SK-N-SH (cell line): ENCODE results near the gene CCNG2. TPM values are rescaled to one million over a fixed set of nuclear protein-coding genes. Genes with fewer than 3 reads are reported as not detected.

Experiments used
- CTCF ChIA-PET: fragments of 300-600, 350-600 bp; formaldehyde crosslinking; extraction: SDS; loops from one replicate; lab custom pipeline; 2021; lab: Yijun Ruan, JAX
- POLR2A ChIA-PET: fragments of 350-600 bp; sonication (Branson Sonifier 250); formaldehyde crosslinking; extraction: SDS; loops from one replicate; lab custom pipeline; 2020; ENCODE audit warnings: antibody characterized with exemption, inconsistent platforms; lab: Yijun Ruan, JAX
- DNase-seq: peaks from one replicate; pipeline ENCODE4 v3.0.0; 2012
- H2AFZ ChIP-seq: fragments of 200-600 bp; sonication (generic); 2 replicates; pipeline ENCODE4 v1.8.1; 2016; ENCODE audit warnings: antibody characterized with exemption, mild to moderate bottlenecking, low read depth
- H3F3A ChIP-seq: fragments of 200-600 bp; sonication (generic); replicated peaks from 2 replicates; pipeline ENCODE3; 2016; ENCODE audit warnings: antibody characterized with exemption, mild to moderate bottlenecking; ENCODE audit not compliant: insufficient read depth
- H3K27ac ChIP-seq, 2 experiments: fragments of 200-500 bp in 1 of 2; fragments of 200-600 bp in 1 of 2; sonication (Bioruptor generic) in 1 of 2; sonication (generic), shearing (Covaris generic) in 1 of 2; 2 replicates each; pipeline versions ENCODE4 v1.5.1 to v1.6.1; 2014 to 2016; ENCODE audit warnings: low read depth in 2 of 2, inconsistent platforms in 1 of 2, low read length in 1 of 2, mild to moderate bottlenecking in 1 of 2, mixed read lengths in 1 of 2
- H3K27me3 ChIP-seq: fragments of 200-600 bp; sonication (generic), shearing (Covaris generic); 2 replicates; pipeline ENCODE4 v1.6.1; 2016; ENCODE audit warnings: mixed run types; ENCODE audit not compliant: insufficient read depth
- H3K36me3 ChIP-seq, 2 experiments: fragments of 200-500 bp in 1 of 2; fragments of 200-600 bp in 1 of 2; sonication (Bioruptor generic) in 1 of 2; sonication (generic) in 1 of 2; replicated peaks in 1 of 2; 2 replicates each; pipeline versions ENCODE3 to v1.5.1; 2014 to 2016; ENCODE audit warnings: low read length in 1 of 2, mild to moderate bottlenecking in 1 of 2; ENCODE audit not compliant: insufficient read depth in 2 of 2, control insufficient read depth in 1 of 2
- H3K4me1 ChIP-seq, 2 experiments: fragments of 200-500 bp in 1 of 2; fragments of 200-600 bp in 1 of 2; sonication (Bioruptor generic) in 1 of 2; sonication (generic), shearing (Covaris generic) in 1 of 2; 2 replicates each; pipeline versions ENCODE4 v1.5.1 to v1.6.1; 2014 to 2016; ENCODE audit warnings: low read depth in 1 of 2, low read length in 1 of 2, mixed run types in 1 of 2; ENCODE audit not compliant: insufficient read depth in 2 of 2, control insufficient read depth in 1 of 2
- H3K4me2 ChIP-seq: fragments of 200-600 bp; sonication (generic), shearing (Covaris generic); 2 replicates; pipeline ENCODE4 v1.6.1; 2017; ENCODE audit warnings: mixed run types
- H3K4me3 ChIP-seq, 2 experiments: fragments of 200-500 bp in 1 of 2; fragments of 200-600 bp in 1 of 2; sonication (Bioruptor generic) in 1 of 2; sonication (generic), shearing (Covaris generic) in 1 of 2; 2 replicates each; pipeline versions ENCODE4 v1.5.1 to v1.8.1; 2014 to 2016; ENCODE audit warnings: low read depth in 2 of 2, inconsistent platforms in 1 of 2, low read length in 1 of 2, mild to moderate bottlenecking in 1 of 2, mixed read lengths in 1 of 2, moderate library complexity in 1 of 2
- H3K79me2 ChIP-seq: fragments of 200-600 bp; sonication (generic); 2 replicates; pipeline ENCODE4 v1.8.1; 2017; ENCODE audit warnings: mild to moderate bottlenecking; ENCODE audit not compliant: insufficient read depth
- H3K9ac ChIP-seq: fragments of 200-600 bp; sonication (generic); 2 replicates; pipeline ENCODE4 v1.6.1; 2017; ENCODE audit warnings: mixed run types
- H3K9me2 ChIP-seq: fragments of 200-600 bp; sonication (generic); 2 replicates; pipeline ENCODE4 v1.6.1; 2017; ENCODE audit warnings: mixed run types
- H3K9me3 ChIP-seq: fragments of 200-600 bp; sonication (generic); 2 replicates; pipeline ENCODE4 v1.6.1; 2017; ENCODE audit warnings: mixed run types, mild to moderate bottlenecking, moderate library complexity
- H4K20me1 ChIP-seq: fragments of 200-600 bp; sonication (generic); 2 replicates; pipeline ENCODE4 v1.6.1; 2017; ENCODE audit warnings: mild to moderate bottlenecking, mixed run types; ENCODE audit not compliant: insufficient read depth
- EP300 ChIP-seq, 2 experiments: IDR thresholded peaks; 2 replicates each; pipeline versions ENCODE4 v1.4.0 to v1.6.1; 2012; ENCODE audit warnings: borderline replicate concordance in 1 of 2, low read depth in 1 of 2, low read length in 1 of 2
- FOXM1 ChIP-seq: IDR thresholded peaks from 2 replicates; pipeline ENCODE4 v1.4.0; 2012; ENCODE audit warnings: low read depth, mild to moderate bottlenecking
- GABPA ChIP-seq: IDR thresholded peaks from 2 replicates; pipeline ENCODE4 v1.4.0; 2012; ENCODE audit warnings: low read depth, mild to moderate bottlenecking
- GATA2 ChIP-seq: sonication (generic); formaldehyde crosslinking; IDR thresholded peaks from 2 replicates; pipeline ENCODE4 v1.5.0; 2020; ENCODE audit warnings: mild to moderate bottlenecking, missing genetic modification reagents
- POLR2AphosphoS5 ChIP-seq: IDR thresholded peaks from 2 replicates; pipeline ENCODE4 v1.6.1; 2012; ENCODE audit warnings: low read depth, low read length
- RCOR1 ChIP-seq: fragments of 150-350 bp; IDR thresholded peaks from 2 replicates; pipeline ENCODE4 v1.6.1; 2017; ENCODE audit warnings: antibody characterized with exemption, low read length
- RFX5 ChIP-seq: IDR thresholded peaks from 2 replicates; pipeline ENCODE4 v1.6.1; 2012; ENCODE audit warnings: mild to moderate bottlenecking, improper control_type of control experiment, low read length
- SIN3A ChIP-seq: IDR thresholded peaks from 2 replicates; pipeline ENCODE4 v1.6.1; 2012; ENCODE audit warnings: low read depth, mild to moderate bottlenecking, low read length, moderate library complexity, borderline replicate concordance
- SMC3 ChIP-seq: IDR thresholded peaks from 2 replicates; pipeline ENCODE4 v1.6.1; 2012; ENCODE audit warnings: low read depth, low read length, improper control_type of control experiment
- TAF1 ChIP-seq: IDR thresholded peaks from 2 replicates; pipeline ENCODE4 v1.6.1; 2012; ENCODE audit warnings: low read depth, mild to moderate bottlenecking, low read length, moderate library complexity, borderline replicate concordance
- YY1 ChIP-seq: IDR thresholded peaks from 2 replicates; pipeline ENCODE4 v1.4.0; 2012; ENCODE audit warnings: low read depth, mild to moderate bottlenecking
- WGBS: methylation state at CpG from one replicate; pipeline ENCODE4 v1.1.6; 2017; ENCODE audit warnings: low lambda C conversion rate; 5-methylcytosine and 5-hydroxymethylcytosine counted together
- polyA plus RNA-seq, 3 experiments: library from polyadenylated mRNA; depleted of rRNA; stranded (reverse); fragments of >200 nt; gene quantifications; 2 replicates each; pipeline ENCODE4 v1.2.3, GENCODE V29; 2012
- TF ChIP-seq, protein P1 (sequence below): IDR thresholded peaks from 2 replicates; pipeline ENCODE4; 2012
- TF ChIP-seq, protein P2 (sequence below): IDR thresholded peaks from 2 replicates; pipeline ENCODE4 v1.4.0; 2012; ENCODE audit warnings: low read depth, borderline replicate concordance
- TF ChIP-seq, protein P3 (sequence below): fragments of 200-600 bp; sonication (generic); IDR thresholded peaks from 2 replicates; pipeline ENCODE4 v1.6.1; 2017; ENCODE audit warnings: antibody characterized with exemption, mild to moderate bottlenecking, moderate library complexity
- TF ChIP-seq, protein P4 (sequence below): fragments of 150-350 bp; IDR thresholded peaks from 2 replicates; pipeline ENCODE4 v1.6.1; 2017; ENCODE audit warnings: antibody characterized with exemption, low read length, low read depth, borderline replicate concordance
- TF ChIP-seq, protein P5 (sequence below): IDR thresholded peaks from 2 replicates; pipeline ENCODE4 v1.4.0; 2012; ENCODE audit warnings: low read depth, borderline replicate concordance

Gene CCNG2
- polyA plus RNA-seq, 1 of the 3 experiments (the other 2 are of a cell fraction) = 8.9 TPM

DNA sequence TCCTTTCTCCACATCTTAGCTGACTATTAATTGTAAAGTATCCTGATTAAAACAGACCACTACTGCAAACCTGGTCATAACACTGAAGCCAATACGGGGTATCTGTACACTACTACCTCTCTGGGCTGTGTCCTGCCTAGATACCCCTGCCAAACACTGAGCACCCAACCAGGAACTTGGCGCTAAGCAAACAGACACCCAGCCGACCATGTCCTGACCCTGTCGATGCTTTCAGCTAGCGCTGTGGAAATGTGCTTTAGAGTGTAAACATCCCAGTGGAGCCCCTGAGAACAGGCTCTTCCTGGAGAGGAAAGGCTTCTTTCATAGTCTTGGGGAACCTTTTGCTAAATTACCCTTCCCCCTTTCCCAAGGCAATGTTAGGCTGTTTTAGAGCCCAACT, 52.9 kb downstream of the CCNG2 start (continued):
- TF ChIP-seq FOXM1 = no peak

DNA sequence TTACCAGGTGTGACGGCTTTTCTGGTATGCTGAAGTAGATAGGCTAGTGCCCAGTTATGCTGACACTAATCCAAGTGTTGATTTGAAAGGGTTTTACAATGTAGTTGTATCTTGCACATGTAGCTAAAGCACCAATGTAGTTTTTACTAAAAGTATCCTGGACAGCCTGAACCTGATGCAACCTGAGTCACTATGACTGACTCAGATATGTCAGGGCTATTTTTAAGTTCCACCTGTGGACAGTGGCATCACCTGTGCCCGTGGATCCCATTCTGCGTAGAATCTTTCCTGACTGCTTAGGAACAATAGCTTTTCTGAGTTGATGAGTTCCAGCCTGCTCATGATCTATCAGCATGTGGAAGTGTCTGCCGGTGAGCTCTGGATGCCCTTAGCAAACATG, 58.1 kb downstream of the CCNG2 start:
- no peak for DNase-seq
- Histone ChIP-seq H3K9ac (no peak overlapping the region), H3K4me1 (no peaks in the 10 kb centered on the region), H2AFZ (no peak overlapping the region), H3K27me3 (peaks cover 1% of the 10 kb centered on the region; the same call in 1 of the 2 replicates), H3K4me2 (no peak overlapping the region), H4K20me1 (no peaks in the 10 kb centered on the region), H3K27ac (no peak overlapping the region), H3F3A (no peaks in the 10 kb centered on the region), H3K36me3 (no peaks in the 10 kb centered on the region), H3K4me3 (no peak overlapping the region), H3K9me3 (no peaks in the 10 kb centered on the region), H3K79me2 (no peaks in the 10 kb centered on the region), H3K9me2 (no peaks in the 10 kb centered on the region)
- TF ChIP-seq GATA2 (CRISPR knock-in tag) = no peak
- TF ChIP-seq, protein P1, sequence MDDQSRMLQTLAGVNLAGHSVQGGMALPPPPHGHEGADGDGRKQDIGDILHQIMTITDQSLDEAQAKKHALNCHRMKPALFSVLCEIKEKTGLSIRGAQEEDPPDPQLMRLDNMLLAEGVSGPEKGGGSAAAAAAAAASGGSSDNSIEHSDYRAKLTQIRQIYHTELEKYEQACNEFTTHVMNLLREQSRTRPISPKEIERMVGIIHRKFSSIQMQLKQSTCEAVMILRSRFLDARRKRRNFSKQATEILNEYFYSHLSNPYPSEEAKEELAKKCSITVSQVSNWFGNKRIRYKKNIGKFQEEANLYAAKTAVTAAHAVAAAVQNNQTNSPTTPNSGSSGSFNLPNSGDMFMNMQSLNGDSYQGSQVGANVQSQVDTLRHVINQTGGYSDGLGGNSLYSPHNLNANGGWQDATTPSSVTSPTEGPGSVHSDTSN = no peak
- no peak for TF ChIP-seq YY1
- TF ChIP-seq, protein P2, sequence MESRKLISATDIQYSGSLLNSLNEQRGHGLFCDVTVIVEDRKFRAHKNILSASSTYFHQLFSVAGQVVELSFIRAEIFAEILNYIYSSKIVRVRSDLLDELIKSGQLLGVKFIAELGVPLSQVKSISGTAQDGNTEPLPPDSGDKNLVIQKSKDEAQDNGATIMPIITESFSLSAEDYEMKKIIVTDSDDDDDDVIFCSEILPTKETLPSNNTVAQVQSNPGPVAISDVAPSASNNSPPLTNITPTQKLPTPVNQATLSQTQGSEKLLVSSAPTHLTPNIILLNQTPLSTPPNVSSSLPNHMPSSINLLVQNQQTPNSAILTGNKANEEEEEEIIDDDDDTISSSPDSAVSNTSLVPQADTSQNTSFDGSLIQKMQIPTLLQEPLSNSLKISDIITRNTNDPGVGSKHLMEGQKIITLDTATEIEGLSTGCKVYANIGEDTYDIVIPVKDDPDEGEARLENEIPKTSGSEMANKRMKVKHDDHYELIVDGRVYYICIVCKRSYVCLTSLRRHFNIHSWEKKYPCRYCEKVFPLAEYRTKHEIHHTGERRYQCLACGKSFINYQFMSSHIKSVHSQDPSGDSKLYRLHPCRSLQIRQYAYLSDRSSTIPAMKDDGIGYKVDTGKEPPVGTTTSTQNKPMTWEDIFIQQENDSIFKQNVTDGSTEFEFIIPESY = no peak
- TF ChIP-seq TAF1 = no peak
- TF ChIP-seq EP300 (IDR thresholded peaks at IDR 0.05; ENCODE audit: borderline replicate concordance in 1 of 2, low read depth in 1 of 2, low read length in 1 of 2) = no peak
- TF ChIP-seq FOXM1 = no peak
- TF ChIP-seq, protein P3, sequence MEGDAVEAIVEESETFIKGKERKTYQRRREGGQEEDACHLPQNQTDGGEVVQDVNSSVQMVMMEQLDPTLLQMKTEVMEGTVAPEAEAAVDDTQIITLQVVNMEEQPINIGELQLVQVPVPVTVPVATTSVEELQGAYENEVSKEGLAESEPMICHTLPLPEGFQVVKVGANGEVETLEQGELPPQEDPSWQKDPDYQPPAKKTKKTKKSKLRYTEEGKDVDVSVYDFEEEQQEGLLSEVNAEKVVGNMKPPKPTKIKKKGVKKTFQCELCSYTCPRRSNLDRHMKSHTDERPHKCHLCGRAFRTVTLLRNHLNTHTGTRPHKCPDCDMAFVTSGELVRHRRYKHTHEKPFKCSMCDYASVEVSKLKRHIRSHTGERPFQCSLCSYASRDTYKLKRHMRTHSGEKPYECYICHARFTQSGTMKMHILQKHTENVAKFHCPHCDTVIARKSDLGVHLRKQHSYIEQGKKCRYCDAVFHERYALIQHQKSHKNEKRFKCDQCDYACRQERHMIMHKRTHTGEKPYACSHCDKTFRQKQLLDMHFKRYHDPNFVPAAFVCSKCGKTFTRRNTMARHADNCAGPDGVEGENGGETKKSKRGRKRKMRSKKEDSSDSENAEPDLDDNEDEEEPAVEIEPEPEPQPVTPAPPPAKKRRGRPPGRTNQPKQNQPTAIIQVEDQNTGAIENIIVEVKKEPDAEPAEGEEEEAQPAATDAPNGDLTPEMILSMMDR = no peak
- TF ChIP-seq RFX5 = no peak
- no peak for TF ChIP-seq GABPA
- TF ChIP-seq, protein P4, sequence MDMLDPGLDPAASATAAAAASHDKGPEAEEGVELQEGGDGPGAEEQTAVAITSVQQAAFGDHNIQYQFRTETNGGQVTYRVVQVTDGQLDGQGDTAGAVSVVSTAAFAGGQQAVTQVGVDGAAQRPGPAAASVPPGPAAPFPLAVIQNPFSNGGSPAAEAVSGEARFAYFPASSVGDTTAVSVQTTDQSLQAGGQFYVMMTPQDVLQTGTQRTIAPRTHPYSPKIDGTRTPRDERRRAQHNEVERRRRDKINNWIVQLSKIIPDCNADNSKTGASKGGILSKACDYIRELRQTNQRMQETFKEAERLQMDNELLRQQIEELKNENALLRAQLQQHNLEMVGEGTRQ = no peak
- TF ChIP-seq RCOR1 = no peak
- TF ChIP-seq, protein P5, sequence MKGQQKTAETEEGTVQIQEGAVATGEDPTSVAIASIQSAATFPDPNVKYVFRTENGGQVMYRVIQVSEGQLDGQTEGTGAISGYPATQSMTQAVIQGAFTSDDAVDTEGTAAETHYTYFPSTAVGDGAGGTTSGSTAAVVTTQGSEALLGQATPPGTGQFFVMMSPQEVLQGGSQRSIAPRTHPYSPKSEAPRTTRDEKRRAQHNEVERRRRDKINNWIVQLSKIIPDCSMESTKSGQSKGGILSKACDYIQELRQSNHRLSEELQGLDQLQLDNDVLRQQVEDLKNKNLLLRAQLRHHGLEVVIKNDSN = no peak
- no peak for TF ChIP-seq SIN3A
- TF ChIP-seq POLR2AphosphoS5 = no peak
- TF ChIP-seq SMC3 = no peak
- ChIA-PET POLR2A (interaction anchor here (0.6 kb wide), 1 partner anchor 314 kb away, joined by 3 read pairs; no protein-coding TSS in a partner anchor), CTCF (interaction anchor here (1.5 to 3.6 kb wide), 2 partner anchors 11 kb away, joined by 4 to 19 read pairs; no protein-coding TSS in a partner anchor)
- 33% methylated on average over 4 of the region's 4 CpGs for WGBS
